GM18867 (cell line): ENCODE measurements around the gene VIPR2.
"Not testable (repeated sequence)": the region's sequence is repeated elsewhere in the genome, so short reads cannot be mapped to it uniquely, and the experiment has no call there.

ENCODE experiments used
- ATAC-seq: cut with Tn5 transposase; IDR thresholded peaks from one replicate; pipeline ENCODE4 v1.9.1; 2021; ENCODE audit warnings: mild to moderate bottlenecking, moderate library complexity; ENCODE audit not compliant: unreplicated experiment

VIPR2 gene

DNA sequence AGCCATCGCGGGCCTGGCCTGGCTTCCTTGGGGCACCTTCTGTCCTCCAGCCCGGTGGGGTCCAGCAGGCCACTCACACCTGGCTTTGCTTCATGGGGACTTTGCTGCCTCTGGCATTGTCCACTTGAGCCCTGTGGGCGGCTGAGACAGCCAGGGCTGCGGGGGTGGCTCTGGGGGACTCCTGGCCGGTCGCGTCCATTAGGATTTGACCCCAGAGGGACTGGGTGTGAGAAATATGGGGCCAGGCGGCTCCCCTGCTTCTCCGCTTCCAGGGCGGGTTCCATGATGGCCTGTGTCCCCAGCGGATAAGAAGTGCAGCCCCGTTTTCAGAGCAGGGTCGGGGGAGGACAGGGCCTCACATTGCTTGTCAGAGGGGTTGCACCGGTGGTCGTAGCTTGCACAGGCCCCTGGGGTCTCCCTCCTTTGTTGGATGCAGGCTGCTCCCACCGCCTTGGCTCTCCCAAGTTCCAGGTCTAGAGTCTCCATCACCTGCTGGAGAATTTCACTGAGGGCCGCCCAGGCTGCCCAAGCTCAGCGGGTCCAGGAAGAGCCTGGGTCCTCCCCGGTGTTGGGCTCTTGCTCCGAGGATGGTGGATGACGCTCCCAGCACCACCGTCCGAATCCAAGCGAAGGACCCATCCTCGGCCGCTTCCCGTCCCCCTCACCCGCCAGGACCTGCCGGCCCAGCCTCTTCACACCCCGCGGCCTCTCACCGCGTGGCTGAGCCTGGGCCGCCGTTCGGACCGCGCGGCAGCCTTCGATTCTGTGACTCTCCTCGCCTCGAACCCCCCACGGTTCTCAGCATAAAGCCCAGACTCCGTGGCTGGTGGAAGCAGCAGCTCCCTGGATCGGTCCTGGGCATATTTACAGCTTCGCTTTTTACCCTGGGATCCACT is 148.2 kb downstream of the VIPR2 start:
- ATAC-seq = no peak

DNA sequence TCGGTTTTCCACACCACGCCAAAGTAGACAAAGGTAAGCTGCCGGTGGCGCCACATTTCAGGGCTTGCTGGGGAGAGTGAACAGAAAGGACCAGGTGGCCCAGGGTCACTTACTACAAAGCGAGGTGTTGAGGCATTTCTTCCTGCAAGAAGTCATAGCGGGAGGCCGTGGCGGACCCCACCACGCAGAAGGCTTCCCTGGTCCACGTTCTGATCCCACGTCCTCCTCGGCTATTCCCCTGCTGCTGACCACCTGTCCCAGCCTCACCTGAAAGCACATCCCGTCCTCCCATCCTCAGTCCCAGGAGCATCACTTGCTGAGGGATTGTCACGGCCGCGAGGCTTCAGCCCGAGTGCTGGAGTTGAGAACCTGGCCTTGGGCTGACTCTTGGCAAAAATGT is 149.2 kb downstream of the VIPR2 start:
- no peak for ATAC-seq

DNA sequence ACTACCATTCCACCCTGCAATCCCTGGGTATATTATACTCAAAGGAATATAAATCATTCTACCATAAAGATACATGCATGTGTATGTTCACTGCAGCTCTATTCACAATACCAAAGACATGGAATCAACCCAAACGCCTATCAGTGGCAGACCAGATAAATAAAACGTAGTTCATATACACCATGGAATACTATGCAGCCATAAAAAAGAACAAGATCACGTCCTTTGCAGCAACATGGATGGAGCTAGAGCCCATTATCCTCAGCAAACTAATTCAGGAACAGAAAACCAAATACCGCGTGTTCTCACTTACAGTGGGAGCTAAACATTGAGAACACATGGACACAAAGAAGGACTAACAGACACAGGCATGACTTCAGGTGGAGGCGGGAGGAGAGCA is 150.0 kb downstream of the VIPR2 start:
- no peak for ATAC-seq

DNA sequence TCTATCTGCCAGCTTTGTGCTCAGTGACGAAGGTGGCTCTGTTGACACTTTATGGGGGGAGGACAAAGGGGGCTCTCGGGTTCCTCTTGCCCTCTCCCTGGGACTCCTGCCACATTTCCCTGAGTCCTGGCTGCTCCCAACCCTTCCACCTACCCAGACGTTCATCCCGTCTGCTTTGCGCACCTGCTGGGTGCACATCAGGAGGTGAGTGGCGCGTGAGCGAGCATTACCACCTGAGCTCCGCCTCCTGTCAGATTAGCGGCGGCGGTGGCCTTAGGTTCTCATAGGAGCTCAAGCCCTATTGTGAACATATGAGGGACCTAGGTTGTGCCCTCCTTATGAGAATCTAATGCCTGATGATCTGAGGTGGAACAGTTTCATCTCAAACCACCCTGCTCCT is 151.1 kb downstream of the VIPR2 start:
- no peak for ATAC-seq

DNA sequence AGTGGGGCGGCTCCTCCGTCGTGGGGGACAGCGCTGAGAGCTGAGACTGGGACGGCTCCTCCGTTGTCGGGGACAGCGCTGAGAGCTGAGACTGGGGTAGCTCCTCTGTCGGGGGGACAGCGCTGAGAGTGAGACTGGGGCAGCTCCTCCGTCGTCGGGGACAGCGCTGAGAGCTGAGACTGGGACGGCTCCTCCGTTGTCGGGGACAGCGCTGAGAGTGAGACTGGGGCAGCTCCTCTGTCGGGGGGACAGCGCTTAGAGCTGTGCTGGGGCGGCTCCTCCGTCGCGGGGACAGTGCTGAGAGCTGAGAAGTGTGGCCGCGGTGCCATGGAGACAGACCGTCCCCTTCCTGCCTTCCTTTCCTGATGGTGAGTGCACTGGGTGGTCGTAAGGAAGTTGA is 151.9 kb downstream of the VIPR2 start:
- no peak for ATAC-seq

DNA sequence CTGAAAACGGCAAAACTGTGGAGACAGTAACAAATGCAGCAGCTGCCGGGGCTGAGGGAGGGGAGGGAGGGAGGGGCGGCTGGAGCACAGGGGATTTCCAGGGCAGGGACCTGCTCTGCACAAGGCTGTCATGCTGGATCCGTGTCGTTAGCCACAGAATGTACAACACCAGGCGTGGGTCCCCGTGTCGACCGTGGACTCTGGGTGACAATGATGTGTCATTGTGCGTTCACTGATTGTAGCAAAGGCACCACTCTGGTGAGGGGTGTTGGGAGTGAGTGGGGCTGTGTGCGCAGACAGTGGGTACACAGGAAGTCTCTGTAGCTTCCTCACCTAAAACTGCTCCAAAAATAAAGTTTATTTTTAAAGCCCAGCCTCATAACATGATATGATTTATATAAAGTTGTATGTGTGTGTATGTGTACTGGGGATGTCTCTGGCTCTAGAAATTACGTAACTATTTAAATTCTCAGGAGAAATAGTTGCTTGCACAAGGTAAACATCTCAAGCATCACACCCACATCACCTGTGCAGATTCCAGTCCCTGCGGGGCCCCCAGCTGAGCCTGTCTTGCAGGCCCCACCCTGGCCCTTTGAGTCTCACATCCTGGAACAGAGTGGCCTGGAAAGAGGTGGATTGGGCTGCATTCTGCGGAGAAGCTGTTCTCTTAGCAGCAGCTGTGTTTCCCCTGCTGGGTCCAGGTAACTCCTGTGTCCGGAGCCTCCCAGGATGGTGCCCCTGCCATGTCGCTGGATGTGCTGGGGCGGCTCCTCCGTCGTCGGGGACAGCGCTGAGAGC is 152.6 kb downstream of the VIPR2 start:
- ATAC-seq = no peak

DNA sequence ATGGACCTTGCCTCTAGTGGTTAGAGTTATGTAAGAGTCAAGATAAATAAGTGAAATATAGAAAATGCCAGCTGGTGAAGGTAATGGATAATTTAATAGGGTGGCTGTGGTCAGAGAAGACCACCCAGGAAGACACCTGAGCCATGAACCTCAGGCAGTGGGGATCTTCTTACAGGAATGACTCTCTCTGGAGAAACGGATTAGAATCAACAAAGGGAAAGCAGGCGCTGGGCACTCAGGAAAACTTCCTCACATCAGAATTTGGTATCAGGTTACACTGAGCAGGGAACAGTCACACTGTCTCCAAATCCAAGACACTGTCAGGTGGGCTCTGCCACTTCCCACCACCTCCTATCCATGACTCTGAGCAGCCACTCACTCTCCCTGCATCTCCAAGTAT is 155.7 kb downstream of the VIPR2 start:
- ATAC-seq = no peak

DNA sequence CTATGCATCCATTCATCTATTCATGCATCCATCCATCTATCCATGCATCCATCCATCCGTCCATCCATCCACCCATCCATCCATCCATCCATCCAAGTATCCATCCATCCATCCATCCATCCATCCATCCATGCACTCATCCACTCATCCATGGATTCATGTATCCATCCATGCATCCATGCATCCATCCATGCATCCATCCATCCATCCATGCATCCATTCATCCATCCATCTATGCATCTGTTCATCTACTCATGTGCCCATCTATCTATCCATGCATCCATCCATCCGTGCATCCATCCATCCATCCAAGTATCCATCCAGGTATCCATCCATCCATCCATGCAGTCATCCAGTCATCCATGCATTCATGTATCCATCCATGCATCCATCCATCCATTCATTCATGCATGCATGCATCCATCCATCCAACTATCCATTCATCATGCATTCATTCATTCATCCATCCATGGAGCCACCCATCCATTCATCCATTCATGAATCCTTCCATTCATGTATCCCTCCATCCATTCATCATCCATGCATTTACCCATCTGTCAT is 156.3 kb downstream of the VIPR2 start:
- no peak for ATAC-seq

DNA sequence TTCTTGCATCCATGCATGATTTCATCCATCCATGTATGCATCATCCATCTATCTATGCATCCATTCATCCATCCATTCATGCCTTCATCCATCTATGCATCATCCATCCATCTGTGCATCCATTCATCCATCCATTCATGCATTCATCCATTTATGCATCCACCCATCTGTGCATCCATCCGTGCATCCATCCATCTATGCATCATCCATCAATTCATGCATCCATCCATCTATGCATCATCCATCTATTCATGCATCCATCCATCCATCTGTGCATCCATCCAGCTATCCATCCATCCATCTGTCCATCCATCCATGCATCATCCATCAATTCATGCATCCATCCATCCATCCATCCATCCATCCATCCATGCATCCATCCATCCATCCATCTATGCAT is 157.0 kb downstream of the VIPR2 start:
- no peak for ATAC-seq

DNA sequence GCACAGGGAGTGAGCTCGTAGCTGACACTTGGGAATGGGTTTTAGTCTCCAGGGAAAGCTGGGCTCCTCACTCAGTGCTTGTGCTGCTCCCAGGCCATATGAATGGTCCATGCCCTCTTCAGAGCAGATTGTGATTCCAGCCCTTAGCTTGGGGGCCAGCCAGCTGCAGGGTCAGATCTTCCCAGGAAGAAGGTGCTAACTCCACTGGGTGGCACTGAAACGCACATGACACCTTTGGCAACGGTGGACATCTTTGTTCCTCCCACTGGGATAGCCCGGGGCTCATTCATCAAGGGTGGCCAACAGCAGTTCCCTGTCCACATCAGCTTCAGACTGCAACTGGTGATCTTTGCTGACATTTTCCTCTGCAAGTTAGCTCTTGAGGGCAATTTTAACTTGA is 159.1 kb downstream of the VIPR2 start:
- ATAC-seq = no peak

DNA sequence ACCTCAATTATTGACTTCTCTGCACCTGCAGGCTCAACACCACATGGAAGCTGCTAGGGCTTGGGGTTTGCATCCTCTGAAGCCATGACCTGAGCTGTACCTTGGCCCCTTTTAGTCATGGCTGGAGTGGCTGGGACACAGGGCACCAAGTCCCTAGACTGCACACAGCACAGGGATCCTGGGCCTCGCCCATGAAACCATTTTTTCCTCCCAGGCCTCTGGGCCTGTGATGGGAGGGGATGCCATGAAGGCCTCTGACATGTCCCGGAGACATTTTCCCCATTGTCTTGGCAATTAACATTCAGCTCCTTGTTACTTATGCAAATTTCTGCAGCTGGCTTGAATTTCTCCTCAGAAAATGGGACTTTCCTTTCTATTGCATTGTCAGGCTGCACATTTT is 160.7 kb downstream of the VIPR2 start:
- not testable (repeated sequence) for ATAC-seq

DNA sequence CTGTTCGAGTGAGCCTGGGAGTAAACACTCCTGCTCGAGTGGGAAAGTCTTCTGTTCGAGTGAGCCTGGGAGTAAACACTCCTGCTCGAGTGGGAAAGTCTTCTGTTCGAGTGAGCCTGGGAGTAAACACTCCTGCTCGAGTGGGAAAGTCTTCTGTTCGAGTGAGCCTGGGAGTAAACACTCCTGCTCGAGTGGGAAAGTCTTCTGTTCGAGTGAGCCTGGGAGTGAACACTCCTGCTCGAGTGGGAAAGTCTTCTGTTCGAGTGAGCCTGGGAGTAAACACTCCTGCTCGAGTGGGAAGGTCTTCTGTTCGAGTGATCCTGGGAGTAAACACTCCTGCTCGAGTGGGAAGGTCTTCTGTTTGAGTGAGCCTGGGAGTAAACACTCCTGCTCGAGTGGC is 162.6 kb downstream of the VIPR2 start:
- ATAC-seq = not testable (repeated sequence)

DNA sequence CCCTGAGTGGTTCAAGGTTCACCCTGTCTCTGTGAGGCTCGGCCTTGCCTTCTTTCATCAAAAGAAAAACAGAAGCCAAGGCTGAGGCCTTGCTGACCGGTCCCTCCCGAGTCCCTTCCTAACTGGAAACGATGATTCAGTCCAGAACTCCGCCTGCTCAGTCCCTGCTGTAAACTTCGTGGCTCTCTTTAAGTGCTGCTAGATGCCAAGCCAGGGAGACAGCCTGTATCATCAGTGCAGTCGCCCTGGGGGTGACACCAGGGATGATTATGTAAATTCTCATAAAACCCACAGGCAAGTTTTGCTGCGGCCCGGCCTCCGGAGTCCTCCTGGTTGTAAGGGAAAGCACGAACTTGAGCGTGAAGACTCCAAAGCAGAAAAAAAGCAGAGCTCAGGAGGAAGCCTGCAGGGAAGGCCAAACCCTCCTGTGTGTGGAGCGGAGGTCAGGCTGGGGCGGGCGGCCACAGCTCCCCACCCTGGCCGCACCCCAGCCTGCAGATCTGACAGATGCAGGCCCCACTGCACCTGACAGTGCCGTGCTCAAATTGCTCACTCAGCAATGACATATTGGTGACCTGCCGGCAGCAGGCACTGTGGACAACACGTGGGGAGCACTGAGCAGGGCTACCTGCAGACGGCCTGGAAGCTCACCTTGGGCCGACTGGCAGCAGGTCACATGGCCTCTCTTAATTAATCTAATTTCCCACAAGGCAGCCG is 164.9 kb downstream of the VIPR2 start:
- no peak for ATAC-seq

DNA sequence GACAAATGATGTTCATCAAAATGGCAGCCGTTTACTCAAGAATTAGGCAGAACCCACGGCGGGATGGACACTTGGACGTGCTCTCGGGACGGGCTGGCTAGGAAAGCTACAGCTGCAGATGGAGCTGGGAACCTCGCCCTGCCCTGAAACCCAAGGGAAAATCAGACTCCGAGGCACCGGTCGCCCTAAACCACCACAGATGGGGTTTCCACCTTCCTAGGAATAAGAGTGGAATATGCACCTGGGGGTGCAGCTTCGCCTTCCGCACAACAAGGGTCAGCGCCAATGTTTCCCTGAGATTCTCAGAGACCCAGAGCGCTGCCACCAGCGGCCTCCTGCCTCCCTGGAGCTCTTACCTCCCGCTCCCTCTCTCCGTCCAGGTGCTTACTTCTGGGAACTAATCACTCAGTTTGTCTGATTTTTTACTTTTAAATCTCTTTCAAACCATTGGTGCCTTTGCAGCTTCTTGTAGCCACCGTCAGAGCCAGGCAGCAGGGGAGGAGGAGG is 165.6 kb downstream of the VIPR2 start:
- ATAC-seq = no peak
